ENCODE data around the gene CD320. TPM values are rescaled to one million over a fixed set of nuclear protein-coding genes. Genes with fewer than 3 reads are reported as not detected.

CD320 gene
- total RNA-seq, 1 experiment from 2014 or later: 112 TPM

DNA sequence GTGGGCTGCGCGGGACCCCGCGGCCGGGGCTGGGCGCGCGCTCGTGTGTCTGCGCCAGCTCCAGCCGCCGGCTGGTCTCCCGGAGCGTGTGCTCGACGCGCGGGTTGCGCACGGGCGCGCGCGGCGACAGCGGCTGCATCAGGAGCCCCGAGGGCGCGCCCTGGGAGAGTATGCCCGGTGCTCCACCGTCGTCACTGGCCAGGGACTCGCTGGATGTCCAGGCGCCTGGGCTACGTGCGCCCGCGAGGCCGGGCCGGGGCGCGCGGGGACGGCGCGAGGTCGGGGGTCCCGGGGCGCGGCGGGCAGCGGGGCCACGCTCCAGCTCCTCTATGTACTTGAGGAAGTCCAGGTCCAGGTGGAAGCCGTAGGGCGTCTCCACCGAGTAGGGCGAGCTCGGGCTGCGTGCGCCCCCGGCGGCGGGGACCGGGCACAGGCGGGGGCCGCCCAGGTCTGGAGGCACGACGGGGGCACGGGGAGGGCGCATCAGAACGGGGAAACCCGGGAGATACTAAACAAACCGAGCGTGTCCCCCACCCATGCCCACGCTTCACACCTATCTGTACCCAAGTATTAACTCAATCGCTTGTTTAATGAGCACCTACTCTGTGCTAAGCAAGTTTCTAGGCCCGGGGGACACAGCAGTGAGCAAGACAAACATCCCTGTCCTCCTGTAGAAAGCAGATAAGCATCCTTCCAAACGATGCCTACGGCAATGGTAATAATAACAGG, 27.3 kb upstream of the CD320 start:
- DNase-seq (ENCODE audit: low read depth, low spot score): no peak
- in situ Hi-C loops (cut with HindIII; ENCODE audit: low pct_unique_long_range_greater_than_20kb, low sequenced_read_pairs): no loop called here

DNA sequence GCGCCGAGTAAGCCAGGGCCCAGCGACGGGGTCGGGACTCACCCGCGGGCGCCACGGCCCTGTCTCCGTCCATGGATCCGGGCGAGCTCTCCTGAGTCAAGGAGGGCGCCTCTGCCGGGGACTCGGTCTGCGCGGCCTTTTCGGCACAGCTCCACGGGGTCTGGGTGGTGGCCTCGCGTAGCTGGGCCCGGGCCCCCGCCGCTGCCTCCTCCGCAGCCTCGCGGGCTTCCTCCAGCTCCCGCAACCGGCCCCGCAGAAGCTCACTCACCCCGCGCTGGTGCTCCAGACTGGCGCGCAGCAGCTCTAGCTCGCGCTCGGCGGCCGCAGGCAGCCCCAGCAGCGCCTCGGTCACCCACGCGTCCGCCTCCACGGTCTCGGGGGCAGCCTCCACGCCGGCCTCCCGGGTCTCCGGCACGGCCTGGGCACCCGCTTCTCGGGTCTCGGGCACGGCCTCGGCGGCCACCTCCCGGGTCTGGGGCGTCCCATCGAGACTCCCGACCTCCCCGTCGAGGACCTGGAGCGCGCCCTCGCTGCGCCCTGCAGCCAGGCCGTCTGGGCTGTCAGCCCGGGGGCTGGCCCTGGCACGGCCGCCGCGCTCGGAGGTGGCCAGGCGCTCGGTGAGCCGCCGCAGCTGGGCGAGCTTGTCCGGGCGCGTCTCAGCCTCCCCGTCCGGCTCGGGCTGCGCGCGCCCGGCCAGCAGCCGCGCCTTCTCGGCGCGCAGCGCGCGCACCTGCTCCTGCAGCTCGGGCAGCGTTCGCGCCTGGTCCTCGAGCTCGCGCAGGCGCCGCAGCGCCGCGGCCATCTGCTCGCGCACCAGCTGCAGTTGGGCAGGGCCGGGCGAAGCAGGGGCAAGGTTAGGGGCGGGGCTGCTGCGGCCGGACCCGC, 26.5 kb upstream of the CD320 start:
- in situ Hi-C loops (cut with HindIII; ENCODE audit: low pct_unique_long_range_greater_than_20kb, low sequenced_read_pairs): no loop called here
- DNase-seq (ENCODE audit: low read depth, low spot score): peak; percentile 65

DNA sequence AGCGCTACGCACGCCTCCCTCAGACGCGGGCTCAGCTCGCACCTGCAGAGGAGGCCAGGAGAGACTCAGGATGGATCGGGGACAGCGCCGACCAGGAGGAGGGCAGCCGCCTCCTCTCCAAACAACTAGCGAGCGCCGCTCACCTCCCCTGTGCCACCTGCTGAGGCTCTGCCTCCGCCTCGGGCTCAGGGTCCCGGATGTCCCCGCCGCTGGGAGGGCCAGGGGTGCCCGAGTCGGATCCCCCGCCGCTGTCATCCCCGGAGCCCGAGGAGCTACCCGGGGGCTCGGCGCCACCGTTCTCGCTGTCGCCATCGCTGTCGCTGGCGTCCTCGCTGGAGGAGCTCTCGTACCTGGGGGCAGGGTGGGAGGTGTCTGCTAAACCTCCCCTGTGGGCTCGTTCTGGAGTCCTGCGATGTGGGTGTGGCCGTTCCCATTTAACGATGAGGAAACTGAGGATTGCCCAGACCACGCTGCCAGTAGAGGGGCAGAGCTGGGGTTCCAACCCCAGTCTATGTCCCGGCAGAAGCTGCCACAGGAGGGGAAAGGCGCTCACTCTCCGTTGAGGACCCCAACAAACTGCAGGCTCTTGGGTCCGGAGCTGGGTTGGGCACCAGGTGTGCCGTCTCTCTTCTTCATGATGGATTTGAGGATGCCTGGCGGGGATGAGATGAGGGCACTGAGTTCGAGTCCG, 25.8 kb upstream of the CD320 start:
- no peak for DNase-seq (ENCODE audit: low read depth, low spot score)
- in situ Hi-C loops (cut with HindIII; ENCODE audit: low pct_unique_long_range_greater_than_20kb, low sequenced_read_pairs): no loop called here

DNA sequence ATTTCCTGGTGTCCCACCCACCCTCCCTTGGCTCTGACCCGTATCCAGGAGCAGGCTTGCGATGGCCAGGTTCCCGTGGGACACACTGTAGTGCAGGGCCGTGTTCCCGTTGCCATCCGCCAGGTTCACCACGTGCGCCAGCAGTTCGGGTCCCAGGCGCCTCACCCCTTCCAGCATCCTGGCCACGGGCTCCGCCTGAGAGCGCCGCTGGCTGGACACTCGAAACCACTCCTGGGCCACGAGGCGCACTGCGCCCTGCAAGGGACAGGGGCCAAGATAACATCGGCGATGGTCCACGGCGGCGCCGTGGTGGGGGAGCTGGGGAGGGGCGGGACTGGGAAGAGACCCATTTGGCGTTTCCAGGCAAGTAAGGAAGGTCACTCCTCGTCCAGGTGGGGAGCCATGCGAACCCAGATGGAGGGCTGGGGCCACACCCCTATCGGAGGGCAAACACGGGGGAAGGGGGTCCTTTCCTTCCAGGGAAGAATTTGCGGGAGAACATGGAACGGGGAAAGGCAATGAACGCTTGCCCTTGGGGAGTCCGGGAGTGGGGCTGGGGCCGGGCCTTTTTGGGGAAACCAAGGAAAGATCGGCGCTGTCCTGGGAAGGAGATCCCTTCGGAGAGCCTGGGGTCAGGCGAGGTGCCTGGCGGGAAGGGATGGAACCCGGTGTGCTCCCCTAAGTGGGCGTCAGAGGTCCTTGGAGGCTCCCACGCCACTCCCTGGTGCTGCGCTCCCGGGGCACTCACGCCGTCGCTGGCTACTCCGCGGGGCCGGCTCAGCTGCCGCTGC, 25.0 kb upstream of the CD320 start:
- no peak for DNase-seq (ENCODE audit: low read depth, low spot score)
- in situ Hi-C loops (cut with HindIII; ENCODE audit: low pct_unique_long_range_greater_than_20kb, low sequenced_read_pairs): no loop called here

DNA sequence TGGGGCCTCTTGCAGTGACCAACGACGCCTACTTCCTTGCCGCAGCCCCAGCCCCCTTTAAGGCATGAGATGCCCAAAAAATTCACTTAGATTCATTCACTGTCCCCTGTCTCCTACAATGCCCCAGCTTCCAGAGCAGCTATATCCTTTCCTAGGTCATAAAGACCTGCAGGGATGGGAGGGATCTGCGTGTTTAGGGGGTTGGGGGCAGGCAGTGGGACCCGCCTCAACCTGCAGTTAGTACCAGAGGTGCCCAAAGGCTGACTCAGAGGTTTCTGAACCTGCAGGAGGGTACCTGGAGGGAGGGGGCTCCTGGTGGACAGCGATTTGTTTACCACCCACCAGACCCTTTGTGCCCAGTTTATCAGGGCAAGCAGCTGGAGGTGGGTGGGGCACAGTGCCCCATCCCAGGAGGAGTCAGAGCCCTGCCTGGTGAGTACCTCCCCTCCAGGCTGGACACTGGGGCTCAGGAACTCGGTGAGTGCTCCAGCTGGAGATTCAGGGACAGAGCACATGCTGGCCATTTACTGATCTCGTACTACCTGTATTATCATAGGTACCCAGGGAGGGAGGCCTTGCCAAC, 23.2 kb upstream of the CD320 start:
- in situ Hi-C loops (cut with HindIII; ENCODE audit: low pct_unique_long_range_greater_than_20kb, low sequenced_read_pairs): no loop called here
- no peak for DNase-seq (ENCODE audit: low read depth, low spot score)

DNA sequence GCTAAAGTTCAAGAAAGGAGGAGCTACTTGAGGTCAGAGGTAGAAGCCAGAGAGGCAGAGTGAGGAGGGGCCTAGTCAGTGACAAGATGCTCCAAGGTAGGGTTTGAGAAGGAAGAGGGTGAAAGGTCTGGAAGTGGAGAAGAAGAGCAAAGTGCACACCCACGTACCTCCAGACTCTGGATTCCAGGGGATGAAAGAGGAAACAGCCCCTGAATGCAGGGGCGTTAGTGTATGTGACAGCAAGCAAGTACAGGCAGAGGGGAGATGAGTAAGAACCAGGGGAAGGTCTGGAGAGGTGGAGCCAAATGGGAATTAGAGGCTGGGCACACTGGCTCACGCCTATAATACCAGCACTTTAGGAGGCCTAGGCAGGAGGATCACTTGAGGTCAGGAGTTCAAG, 21.8 kb upstream of the CD320 start:
- in situ Hi-C loops (cut with HindIII; ENCODE audit: low pct_unique_long_range_greater_than_20kb, low sequenced_read_pairs): no loop called here
- DNase-seq (ENCODE audit: low read depth, low spot score): no peak

DNA sequence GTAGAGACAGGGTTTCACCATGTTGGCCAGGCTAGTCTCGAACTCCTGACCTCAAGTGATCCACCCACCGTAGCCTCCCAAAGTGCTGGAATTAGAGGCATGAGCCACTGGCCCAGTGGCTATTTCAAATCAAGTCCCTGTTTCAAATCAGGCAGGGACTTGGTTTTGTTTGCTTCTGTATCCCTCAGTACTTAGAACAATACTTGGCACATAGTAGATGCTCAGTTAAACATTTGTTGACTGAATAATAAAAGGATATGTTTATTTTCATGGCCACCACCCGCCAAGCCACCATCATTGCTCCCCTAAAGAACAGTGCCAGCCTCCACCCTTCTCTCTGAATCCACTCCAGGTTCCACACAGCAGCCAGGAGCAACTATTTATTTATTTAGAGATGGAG, 17.3 kb upstream of the CD320 start:
- in situ Hi-C loops (cut with HindIII; ENCODE audit: low pct_unique_long_range_greater_than_20kb, low sequenced_read_pairs): no loop called here
- no peak for DNase-seq (ENCODE audit: low read depth, low spot score)

DNA sequence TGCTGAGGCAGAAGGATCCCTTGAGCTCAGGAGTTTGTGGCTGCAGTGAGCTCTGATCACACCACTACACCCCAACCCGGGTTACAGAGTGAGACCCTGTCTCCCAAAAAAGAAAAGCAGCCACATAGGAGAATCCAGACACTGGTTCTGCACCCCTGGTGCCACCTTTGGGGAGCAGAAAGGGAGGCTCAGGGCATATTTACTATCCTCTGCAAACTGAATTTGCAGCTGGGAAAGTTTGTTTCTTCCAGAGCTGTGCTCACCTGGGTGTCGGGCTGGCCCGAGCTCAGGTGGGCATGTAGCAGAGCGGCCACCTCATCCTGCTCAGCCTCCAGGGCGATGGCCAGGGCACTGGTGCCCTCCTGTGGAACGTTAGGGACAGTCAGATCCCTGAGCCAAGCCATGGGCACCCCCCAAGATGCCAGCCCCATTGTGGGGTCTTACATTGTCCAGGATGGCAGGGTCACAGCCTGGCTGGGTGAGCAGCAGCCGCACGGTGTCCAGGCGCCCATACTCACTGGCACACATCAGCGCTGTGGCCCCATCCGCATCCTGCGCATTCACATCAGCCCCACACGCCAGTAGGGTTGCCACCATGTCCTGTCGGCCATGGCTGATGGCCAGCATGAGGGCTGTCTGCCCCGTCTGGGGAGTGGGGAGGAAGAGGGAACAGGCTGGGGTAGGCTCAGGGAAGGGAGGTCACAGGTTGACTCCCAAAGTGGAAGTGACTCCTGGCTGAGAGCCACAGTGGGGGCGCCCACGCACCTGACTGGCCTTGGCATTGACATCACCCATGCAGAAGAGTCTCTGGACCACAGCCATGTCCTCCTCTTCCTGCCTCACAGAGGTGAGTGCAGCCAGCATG, 16.3 kb upstream of the CD320 start:
- in situ Hi-C loops (cut with HindIII; ENCODE audit: low pct_unique_long_range_greater_than_20kb, low sequenced_read_pairs): no loop called here

DNA sequence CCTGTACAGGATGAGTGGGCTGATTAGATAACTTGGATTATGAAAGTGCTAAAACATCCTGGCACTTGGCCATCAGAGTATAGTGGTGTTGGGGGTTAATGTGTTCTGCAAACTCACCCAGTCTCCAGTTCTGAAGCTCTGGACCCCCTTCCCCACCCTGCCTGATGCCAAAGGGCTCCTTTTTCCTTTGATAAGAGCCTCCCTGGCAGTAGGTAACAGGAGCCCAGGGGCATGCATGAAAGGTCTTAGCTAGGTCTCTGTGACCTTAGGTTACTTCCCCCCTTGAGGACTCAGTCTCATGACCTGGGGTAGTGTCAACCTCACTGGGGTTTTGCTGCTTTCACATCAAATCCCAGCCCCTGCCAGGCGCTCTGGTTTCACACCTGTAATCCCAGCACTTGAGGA, 15.6 kb upstream of the CD320 start:
- no peak for DNase-seq (ENCODE audit: low read depth, low spot score)
- in situ Hi-C loops (cut with HindIII; ENCODE audit: low pct_unique_long_range_greater_than_20kb, low sequenced_read_pairs): no loop called here

More for the DNA sequence above, 16.3 kb upstream of the CD320 start:
- DNase-seq (ENCODE audit: low read depth, low spot score): no peak

DNA sequence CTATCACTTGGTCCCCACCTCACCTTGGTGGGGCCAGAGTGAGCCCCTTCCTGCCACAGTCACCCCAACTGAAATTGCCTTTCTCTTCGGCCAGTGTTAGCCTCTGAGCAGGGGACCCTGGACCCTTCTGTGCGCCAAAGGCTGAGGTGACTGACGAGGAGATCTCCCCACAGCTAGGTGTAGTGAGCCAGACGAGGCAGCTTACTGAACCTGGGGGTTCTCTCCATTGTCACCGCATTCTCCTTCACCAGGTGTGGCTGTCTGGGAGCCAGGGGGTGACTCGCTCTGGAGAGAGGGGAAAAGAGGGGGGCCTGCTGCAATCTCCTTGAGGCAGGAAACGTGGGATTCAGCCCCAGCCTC, 14.5 kb upstream of the CD320 start:
- in situ Hi-C loops (cut with HindIII; ENCODE audit: low pct_unique_long_range_greater_than_20kb, low sequenced_read_pairs): no loop called here
- DNase-seq (ENCODE audit: low read depth, low spot score): no peak

DNA sequence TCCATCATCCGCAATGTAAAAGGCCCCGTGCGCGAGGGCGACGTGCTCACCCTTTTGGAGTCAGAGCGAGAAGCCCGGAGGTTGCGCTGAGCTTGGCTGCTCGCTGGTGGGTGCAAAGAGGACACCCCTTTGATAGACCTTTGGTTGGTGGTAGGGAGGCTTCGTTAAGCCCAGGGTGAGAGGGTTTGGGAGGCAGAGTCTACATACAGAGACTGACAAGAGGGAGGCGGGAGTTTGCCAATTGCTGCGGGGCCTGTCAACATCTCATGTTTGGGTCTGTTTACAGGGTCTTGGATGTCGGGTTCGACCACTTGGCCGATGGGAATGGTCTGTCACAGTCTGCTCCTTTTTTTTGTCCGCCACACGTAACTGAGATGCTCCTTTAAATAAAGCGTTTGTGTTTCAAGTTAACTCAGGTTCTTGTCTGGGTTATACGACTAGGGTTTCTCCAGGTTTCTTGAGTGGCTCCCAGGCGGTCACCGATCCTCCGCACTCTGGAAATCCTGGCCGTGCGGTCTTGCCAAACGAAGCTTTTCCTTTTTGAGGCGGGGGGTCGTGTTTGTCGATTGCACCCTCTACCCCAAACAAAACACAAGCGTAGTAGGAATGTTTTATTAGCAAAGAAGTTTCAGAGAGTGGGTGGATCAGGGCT, 14.0 kb upstream of the CD320 start:
- no peak for DNase-seq (ENCODE audit: low read depth, low spot score)
- in situ Hi-C loops (cut with HindIII; ENCODE audit: low pct_unique_long_range_greater_than_20kb, low sequenced_read_pairs): no loop called here

DNA sequence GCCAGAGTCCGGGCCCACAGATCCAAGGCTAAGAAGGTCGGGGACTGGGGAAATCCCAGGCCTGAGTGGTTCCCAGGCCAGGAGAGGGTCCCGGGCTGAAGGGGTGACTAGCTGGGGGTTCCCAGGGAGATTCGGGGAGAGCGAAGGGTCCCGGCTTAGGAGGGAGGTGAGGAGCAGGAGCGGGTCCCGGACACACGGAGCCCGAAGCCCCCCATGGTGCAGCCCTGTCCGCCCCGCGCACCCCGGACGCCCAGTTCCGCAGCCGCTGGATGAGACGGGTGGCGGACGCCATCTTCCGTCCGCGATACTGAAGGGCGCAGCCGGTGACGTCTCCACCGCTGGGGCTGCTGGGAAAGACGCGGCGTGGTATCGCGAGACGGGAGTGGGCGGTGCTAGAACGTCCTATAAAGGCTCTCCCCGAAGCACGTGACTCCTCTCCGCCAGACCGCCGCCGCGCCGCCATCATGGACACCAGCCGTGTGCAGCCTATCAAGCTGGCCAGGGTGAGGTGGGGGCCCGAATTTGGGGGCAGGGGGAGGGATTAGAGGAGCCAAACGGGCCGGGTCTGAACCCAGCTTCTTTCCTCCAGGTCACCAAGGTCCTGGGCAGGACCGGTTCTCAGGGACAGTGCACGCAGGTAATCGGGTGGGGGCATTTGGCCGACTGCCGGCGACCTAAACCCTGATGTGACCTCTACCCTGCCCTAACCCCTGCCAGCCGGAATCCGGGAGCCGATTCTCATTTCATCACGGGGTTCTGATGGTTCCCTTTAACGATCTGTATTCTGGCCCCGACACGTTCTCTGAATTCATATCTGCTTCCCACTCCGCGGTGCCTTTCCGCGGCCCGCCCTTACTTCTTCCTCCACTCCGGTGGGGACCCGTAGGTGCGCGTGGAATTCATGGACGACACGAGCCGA, 13.2 kb upstream of the CD320 start, which contains the start of the genes NDUFA7 and RPS28:
Gene NDUFA7, minus strand, starts transcription at position 309 of the 919 bp plus-strand sequence. Its CDS starts 17 bp downstream, at position 292.
Gene RPS28, plus strand, starts transcription at position 430 of the 919 bp plus-strand sequence. Its CDS starts 35 bp downstream, at position 465.
- in situ Hi-C loops (cut with HindIII; ENCODE audit: low pct_unique_long_range_greater_than_20kb, low sequenced_read_pairs): no loop called here
- peak; percentile 90 for DNase-seq (ENCODE audit: low read depth, low spot score)

DNA sequence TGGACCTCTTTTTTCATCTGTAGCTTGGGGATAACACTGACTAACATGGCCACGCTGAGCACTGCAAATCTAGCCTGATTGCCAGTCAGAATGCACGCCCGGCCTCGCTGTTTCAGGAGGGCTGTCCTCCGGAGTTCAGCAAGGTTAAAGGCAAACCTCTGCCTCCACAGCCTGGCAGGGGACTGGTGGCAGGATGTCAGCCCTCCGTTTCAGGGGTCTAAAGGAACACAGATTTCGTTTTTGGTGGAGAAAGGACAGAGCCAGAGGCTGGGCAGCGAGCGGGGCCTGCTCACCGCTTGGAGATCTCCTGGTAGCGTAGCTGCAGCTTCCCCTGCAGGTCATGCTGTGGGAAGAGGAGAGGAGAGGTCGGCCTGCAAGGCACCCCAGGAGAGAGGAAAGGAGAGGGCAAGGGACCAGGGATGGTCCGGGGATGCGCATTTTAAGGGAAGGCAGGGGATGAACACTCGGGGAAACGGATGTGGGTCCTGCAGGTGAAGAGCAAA, 12.5 kb upstream of the CD320 start:
- DNase-seq (ENCODE audit: low read depth, low spot score): no peak
- in situ Hi-C loops (cut with HindIII; ENCODE audit: low pct_unique_long_range_greater_than_20kb, low sequenced_read_pairs): no loop called here

DNA sequence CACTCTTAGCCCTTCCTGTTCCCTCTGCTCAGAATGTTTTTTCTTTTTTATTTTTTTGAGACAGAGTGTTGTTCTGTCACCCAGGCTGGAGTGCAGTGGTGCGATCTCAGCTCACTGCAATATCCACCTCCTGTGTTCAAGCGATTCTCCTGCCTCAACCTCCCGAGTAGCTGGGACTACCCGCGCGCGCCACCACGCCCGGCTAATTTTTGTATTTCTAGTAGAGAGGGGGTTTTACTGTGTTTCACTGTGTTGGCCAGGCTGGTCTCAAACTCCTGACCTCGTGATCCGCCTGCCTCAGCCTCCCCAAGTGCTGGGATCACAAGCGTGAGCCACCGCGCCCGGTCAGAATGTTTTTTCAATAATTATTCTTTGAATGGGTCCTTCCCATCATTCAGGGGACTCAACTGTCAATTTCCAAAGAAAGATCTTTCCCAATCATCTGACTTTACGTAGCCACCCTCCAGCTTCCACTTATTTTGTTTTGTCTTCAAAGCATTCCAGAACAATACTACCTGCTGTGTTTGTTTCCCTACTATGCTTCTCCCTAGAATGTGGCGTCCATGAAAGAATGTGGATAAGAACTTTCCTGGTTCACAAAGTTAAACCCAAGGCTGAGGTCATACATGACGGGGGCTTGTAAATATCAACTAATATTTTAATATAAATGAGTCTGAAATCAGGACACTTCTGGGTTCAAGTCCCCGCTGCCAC, 11.8 kb upstream of the CD320 start:
- in situ Hi-C loops (cut with HindIII; ENCODE audit: low pct_unique_long_range_greater_than_20kb, low sequenced_read_pairs): no loop called here
- DNase-seq (ENCODE audit: low read depth, low spot score): no peak
